Heart left ventricle (tissue), 13 donors: Measurements from ENCODE around the gene SH3BP5.

Source experiments
- CTCF ChIP-seq, 12 donors: fragments of 200-600 bp; sonication (generic) in 4 of 12; IDR thresholded peaks; one replicate each; pipeline versions ENCODE4 v1.5.0 to v1.8.0; 2018 to 2022; ENCODE audit warnings: antibody characterized with exemption in 12 of 12, mild to moderate bottlenecking in 5 of 12
- POLR2A ChIP-seq, 2 donors: fragments of 450-650 bp; IDR thresholded peaks; one replicate each; pipeline ENCODE4 v1.6.1; 2017; ENCODE audit warnings: antibody characterized with exemption in 2 of 2, mild to moderate bottlenecking in 2 of 2, moderate library complexity in 2 of 2
- donor health status: ischemic (EF 13 %, LVEDD 7.1; RV severe dilation, severe dysfunction).
- donor health status: DM: no; HTN: yes; CAD: no.
- donor health status: DM: no; HTN: no; CAD: no.
- donor health status: ischemic (EF 25% LVEDD 6.9; RV normal size, moderate dysfunction).
- donor health status: ischemic (EF 25% LVEDD 5.7; RV mildly dilated, moderate dysfunction).
- donor health status: ischemic (EF 35%, LVEDD 5.7; RV mildly dilated, moderate dysfunction).
- donor health status: nonischemic (EF 11% LVEDD 7.7; RV severe dilation, severe dysfunction).
- donor health status: DM: yes; HTN: yes; CAD: no.
- donor health status: PGD.
- donor health status: ischemic (EF 29% LVEDD 5.4; RV normal size, mild dysfunction).
- donor health status: nonischemic (EF 23%, LVEDD 6.1; RV moderate dilation, normal function).

DNA sequence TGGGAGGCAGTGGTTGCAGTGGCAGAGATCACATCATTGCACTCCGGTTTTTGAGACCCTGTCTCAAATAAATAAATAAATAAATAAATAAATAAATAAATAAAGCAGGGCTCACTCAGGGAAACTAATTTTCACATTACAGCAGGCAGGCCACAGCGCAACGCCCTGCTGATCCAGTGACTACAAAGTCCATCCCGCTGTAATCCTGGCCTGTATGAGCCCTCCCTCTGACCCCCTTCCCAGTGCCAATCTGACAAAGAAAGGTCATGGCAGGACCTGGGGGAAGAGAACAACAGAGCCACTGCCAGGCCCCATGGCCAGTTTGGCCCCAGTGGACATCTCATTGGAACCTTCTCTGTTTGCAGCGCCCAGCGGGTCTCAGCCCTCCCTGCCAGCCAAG is 9.3 kb downstream of the SH3BP5 start:
- TF ChIP-seq CTCF (IDR thresholded peaks at IDR 0.05) (no peak), POLR2A (IDR thresholded peaks at IDR 0.05) (no peak)
